Skin of body (tissue), 2 donors: ENCODE results near the gene RGS12. TPM values are rescaled to one million over a fixed set of nuclear protein-coding genes. Genes with fewer than 3 reads are reported as not detected.

Experiments
- DNase-seq: peaks from one replicate; lab custom pipeline; 2025; lab: John Stamatoyannopoulos, UW
- total RNA-seq: library from RNA; depleted of rRNA; stranded (reverse); fragments of >200 nt; gene quantifications from one replicate; pipeline ENCODE4 v1.2.3, GENCODE V29; 2014

Gene RGS12, protein sequence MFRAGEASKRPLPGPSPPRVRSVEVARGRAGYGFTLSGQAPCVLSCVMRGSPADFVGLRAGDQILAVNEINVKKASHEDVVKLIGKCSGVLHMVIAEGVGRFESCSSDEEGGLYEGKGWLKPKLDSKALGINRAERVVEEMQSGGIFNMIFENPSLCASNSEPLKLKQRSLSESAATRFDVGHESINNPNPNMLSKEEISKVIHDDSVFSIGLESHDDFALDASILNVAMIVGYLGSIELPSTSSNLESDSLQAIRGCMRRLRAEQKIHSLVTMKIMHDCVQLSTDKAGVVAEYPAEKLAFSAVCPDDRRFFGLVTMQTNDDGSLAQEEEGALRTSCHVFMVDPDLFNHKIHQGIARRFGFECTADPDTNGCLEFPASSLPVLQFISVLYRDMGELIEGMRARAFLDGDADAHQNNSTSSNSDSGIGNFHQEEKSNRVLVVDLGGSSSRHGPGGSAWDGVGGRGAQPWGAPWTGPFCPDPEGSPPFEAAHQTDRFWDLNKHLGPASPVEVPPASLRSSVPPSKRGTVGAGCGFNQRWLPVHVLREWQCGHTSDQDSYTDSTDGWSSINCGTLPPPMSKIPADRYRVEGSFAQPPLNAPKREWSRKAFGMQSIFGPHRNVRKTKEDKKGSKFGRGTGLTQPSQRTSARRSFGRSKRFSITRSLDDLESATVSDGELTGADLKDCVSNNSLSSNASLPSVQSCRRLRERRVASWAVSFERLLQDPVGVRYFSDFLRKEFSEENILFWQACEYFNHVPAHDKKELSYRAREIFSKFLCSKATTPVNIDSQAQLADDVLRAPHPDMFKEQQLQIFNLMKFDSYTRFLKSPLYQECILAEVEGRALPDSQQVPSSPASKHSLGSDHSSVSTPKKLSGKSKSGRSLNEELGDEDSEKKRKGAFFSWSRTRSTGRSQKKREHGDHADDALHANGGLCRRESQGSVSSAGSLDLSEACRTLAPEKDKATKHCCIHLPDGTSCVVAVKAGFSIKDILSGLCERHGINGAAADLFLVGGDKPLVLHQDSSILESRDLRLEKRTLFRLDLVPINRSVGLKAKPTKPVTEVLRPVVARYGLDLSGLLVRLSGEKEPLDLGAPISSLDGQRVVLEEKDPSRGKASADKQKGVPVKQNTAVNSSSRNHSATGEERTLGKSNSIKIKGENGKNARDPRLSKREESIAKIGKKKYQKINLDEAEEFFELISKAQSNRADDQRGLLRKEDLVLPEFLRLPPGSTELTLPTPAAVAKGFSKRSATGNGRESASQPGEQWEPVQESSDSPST (N-terminal part only)
- total RNA-seq: 35.0 TPM

- peak; percentile 87 for DNase-seq
Observed at GRCh38 chr4:3292571-3293400, at the start of gene RGS12. Gene RGS12, plus strand, starts transcription at chr4:3293021. Its CDS starts 23,150 bp downstream, at chr4:3316171.

- DNase-seq: no peak
Observed at GRCh38 chr4:3243136-3243780, 49.6 kb upstream of the RGS12 start.

- no peak for DNase-seq
Observed at GRCh38 chr4:3244002-3244401, 48.8 kb upstream of the RGS12 start.

- no peak for DNase-seq
Observed at GRCh38 chr4:3244747-3245146, 48.1 kb upstream of the RGS12 start.

GRCh38 chr4:3245676-3246075 is 47.1 kb upstream of the RGS12 start:
- no peak for DNase-seq

- DNase-seq: no peak
Observed at GRCh38 chr4:3246458-3247398, 46.1 kb upstream of the RGS12 start.

GRCh38 chr4:3247399-3248177 is 45.2 kb upstream of the RGS12 start:
- DNase-seq: no peak

DNA sequence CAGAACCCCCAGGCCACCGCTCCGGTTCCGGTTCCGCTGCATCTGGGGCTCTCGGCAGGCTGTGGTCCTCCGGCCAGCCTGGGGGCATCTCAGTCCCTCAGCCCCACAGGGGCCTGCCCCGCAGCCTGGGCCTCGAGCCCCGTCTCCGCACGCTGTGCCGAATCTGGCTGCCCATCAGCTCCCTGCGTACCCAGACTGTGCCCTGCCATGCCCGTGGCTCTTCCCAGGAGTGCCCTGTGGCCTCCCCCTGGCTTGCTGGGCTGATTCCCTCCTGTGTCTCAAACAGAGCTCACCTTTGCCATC is 44.7 kb upstream of the RGS12 start:
- no peak for DNase-seq

DNA sequence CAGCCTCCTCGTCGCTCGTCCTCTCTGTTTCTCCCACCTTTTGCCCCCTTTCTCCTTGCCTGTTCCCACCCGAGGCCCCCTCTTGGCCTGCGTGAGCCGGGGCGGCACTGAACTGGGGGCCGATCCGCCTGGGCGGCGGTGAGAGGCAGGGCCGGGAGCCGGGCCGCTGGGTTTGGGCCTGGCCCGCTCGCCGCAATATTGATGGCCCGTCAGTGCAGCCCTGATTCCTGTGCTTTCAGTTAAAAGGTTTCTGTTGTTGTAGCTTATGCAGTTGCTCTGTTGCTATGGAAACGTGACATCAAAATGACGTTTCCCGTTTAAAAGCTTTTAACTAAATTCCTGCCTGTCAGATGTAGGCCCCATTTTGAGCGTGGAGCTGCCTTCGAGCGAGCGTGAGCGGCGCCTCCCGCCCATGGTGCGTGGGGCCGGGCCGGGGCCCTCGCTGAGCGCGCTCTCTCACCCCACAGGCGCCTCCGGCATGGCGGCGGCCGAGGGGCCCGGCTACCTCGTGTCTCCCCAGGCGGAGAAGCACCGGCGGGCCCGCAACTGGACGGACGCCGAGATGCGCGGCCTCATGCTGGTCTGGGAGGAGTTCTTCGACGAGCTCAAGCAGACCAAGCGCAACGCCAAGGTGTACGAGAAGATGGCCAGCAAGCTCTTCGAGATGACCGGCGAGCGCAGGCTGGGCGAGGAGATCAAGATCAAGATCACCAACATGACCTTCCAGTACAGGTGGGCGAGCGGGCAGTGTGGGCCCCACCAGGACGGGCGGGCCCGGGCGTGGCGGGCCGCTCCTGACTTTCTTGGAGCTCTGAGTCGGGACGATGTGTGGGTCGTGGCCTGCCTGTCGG is 43.8 kb upstream of the RGS12 start, which contains the start of gene MSANTD1:
Gene MSANTD1 (plus strand): TSS at position 349 of the 851 bp plus-strand sequence. CDS start 64 bp downstream, at position 413.
- no peak for DNase-seq

DNA sequence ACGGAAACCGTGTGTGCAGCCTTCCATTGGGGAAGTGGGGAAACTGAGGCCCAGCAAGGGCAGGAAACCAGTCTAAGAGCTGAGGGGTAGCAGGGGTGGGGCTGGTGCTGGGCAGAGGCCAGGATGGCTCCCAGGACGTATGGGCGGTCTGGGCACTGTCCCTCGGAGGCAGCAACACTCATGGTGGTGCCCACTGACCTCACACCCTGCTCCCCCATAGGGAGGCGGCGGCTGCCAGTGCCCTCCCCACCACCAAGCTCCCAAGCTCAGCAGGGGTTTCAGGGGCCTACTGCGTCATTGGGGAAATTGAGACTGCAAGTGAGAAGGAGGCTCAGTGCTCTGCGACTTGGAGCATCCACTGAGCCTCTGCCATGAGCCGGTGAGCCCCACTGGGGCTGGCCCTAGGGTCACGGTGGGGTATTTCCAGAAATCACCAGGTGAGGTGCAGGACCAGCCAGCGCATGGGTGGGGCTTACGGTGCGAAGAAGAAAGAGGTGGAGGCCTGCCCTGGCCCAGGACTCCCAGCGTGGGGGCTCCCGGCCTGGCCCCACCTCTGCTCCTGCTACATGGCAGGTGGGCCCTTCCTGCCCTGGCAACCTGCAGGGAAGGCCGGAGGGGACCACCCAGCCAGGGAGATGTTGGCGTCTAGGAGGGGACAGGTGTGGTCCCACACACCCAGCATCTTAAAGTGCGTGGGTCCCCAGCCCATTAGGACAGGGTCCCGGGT is 42.9 kb upstream of the RGS12 start:
- DNase-seq: no peak

DNA sequence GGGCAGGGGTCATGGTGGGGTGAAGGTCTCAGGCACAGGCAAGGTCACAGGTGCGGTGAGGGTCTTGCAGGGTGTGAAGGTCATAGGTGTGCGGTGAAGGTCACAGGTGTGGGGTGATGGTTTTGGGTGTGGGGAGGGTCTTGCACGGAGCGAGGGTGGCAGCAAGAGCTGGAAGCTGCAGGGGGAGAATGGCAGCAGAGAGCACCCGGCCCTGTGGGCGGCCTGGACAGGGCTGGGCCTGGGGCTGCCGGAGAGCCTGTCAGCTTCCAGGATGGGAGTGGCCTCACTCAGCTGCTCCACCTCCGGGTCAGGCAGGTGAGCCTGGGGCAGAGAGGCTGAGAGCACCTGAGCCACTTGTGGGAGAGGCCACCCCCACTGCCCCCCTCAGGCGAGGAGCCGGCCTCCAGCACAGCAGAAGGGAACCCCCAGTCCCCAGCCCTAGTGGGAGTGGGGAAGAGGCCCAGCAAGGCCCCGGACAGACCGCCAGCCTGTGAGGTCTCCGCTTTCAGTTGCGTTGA is 42.3 kb upstream of the RGS12 start:
- DNase-seq: no peak

DNA sequence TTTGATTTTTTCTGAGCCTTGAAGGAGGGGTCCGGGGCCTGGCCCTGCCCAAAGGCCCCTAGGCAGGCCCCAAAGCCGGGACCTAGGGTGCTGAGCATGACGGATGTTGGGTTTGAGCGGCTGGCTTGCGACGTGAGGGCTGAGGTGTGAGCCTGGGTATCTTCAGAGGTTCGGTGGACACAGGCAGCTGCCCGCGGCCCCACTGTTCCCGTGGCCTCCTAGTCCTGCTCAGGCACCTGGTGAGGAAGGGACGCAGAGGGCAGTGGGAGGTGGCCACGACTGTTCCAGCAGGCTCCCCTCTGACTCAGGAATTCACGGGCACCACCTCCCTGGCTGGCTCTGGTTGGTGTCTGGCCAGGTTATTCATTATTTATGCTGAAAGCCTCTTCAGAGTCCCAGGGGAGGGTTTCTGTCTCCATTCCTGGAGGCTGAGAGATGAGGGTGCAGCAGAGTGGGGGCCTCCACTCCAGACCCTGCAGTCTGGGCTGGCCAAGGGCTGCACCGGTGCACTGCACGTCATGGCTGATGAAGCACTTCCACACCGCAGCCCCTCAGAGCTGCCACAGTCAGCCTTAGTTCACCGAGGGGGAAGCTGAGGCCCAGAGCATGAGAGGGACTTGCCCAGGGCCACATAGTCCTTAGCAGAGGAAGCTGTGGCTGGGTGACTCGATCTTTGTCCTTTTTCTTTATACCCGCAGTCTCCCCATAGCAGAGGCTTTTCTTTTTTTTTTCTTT is 41.7 kb upstream of the RGS12 start:
- no peak for DNase-seq

DNA sequence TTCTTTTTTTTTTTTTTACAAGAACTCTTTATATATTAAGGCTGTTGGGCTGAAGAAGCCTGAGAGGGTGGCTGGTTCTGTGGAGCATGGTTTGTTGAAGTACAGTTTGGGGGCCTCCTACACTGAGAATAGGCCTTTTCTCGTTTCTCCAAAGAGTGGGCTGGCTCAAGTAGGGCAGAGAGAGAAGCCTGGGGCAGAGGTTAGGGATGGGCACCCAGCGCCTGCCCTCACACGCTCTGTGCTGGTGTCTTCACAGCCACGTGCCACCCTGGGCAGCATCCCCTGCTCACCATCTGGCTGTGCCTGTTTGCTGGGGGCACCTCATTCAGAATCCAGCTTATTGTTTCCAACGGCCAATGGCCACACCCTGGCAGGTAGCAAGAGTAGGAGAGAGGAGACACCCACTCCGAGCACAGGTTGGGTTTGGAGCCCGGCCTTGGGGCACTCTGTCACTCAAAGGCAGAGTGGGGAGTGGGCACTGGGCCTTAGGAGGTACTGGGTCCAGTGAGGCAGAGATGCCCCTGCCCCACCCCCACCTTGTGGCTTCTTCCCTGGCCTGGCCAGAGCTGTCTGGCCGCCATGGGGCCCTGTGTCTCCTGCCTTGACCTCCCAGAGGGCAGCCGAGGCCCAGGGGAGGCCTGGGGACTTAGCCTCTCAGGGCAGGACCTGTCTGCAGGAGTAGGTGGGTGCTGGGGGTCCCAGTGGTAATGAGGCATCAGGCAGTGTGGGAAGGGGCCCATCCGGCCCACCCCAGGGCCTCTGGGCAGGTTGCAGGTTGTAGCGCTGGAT is 40.9 kb upstream of the RGS12 start:
- DNase-seq: no peak

GRCh38 chr4:3252480-3252828 is 40.4 kb upstream of the RGS12 start:
- no peak for DNase-seq
